ENCODE results near the gene CNGB1.
"Not testable (repeated sequence)": the region's sequence is repeated elsewhere in the genome, so short reads cannot be mapped to it uniquely, and the experiment has no call there.

CNGB1 gene

DNA sequence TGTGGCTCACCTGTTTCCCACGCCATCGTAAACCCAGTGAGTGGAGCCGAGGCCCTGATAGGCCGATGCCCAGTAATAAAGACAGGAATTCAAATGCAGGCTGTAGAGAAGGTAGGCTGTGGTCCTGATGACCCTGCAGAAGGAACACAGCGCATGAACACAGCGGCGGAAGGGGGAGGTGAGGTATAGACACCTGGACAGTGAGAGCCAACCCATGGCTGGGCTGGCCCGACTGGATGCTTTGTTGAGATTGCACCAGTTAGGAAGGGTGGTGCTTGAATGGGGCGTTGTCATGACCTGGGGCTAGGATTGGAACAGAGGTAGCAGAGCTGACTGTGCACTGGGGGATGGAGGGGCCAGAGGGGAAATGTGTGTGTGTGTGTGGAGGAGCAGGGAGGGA, 59.2 kb downstream of the CNGB1 start:
- DNase-seq (ENCODE audit: low read depth in 2 of 3, low spot score in 2 of 3), result no peak

DNA sequence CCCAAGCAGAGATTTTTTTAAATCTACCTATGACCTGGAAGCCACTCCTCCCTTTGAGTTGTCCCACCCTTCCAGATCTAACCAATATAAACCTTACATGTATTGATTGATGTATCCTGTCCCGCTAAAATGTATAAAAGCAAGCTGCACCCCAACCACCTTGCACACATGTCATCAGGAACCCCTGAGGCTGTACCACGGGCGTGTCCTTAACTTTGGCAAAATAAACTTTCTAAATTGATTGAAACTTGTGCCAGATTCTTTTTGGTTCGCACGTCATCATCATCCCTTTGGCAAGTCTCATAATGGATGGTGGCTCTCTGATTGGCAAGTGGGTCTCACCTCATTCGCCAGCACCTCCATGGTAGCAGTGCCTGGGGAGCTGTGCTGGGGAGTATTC, 60.2 kb downstream of the CNGB1 start:
- DNase-seq (ENCODE audit: low read depth in 2 of 3, low spot score in 2 of 3), result no peak

DNA sequence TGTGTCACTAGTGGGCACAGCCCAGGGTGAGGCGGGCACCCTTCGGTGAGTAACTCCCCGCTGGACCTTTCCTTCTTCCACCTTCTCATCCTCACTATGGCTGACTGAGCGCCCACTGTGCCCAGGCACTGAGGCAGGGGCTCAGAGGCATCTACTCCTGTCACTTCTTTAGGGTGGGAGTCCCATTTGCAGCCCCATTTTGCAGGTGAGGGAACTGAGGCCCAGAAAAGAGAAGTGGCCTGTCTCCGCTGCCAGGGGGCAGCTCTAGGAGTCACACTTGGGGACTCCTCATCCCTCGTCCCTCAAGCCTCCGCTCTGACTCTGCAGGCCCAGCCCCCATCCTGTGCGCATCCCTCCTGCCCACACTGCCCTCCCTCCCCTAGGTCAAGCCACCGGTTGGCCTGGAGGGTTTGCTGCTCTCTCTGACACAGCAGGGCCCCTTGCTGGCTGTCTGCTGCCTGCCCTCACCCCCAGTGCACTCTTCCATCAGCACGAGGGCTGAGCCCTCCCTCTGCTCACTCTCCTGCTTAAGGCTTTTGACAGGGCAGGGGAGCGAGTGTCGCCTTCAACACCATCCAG, 62.4 kb downstream of the CNGB1 start:
- DNase-seq (ENCODE audit: low read depth in 2 of 3, low spot score in 2 of 3), result no peak

DNA sequence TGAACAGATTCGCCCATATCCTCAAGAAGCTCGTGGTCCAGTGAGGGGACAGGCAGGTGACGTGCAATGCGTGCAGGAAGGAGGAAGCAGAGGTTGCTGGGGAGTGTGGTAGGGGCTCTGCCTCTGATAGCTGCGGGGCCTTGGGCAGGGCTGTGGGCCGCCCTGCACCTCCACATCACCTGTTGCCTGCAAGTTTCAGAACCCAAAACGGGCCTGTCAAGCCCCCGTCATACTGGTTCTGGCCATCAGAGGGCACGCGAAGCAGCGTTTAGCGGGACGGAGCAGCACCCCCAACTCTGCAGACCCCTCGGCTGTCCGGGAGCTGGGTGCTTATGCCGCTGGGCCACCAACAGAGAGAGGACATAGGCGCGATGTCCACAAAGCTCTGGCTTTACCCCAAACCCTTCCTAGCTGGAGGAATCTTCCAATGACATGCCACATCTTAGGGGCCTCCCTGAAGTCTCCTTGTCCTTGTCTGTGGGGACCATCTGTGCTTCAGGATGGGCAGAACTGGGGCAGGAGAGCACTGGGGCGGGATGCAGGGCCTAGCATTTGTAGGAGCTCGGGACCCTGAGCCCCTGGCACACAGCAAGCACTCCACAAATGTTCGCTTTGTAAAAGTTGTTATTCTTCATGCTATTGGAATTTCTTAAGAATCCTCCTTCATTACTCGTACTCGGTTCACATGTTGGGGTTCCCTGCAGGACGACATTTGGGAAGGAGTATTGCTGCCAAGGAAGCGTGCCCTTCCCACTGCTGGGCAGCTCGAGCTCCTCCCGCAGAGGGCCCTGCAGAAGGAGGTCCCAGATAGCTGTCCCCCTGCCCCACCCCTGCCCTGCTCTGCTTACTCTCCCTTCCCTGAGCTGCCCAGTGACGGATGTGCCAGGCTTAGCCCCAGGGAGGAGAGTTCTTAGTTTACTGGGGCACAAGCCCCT, 64.3 kb downstream of the CNGB1 start:
- DNase-seq (ENCODE audit: low read depth in 2 of 3, low spot score in 2 of 3), result no peak

DNA sequence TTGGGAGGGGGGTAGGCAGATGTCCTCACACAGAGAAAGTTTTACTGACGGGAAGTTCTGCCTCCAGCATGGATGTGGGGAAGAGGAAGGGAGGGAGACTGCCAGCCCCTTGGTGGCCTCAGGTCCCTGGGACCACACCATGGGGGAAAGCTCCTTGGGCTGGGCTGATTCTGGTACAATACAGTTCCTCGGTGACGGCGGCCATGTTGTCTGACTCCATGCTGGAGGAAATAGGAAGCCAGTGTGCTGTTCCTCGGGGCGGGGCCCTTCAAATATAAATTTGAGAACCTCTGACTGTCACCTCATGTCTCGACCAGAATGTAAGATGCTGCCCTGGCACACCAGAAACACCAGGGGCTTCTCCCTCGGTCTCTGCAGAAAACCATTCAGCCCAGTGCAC, 66.8 kb downstream of the CNGB1 start:
- DNase-seq (ENCODE audit: low read depth in 2 of 3, low spot score in 2 of 3), result no peak

GRCh38 chr16:57903656-57904055, 67.3 kb downstream of the CNGB1 start:
- no peak for DNase-seq (ENCODE audit: low read depth in 2 of 3, low spot score in 2 of 3)

DNA sequence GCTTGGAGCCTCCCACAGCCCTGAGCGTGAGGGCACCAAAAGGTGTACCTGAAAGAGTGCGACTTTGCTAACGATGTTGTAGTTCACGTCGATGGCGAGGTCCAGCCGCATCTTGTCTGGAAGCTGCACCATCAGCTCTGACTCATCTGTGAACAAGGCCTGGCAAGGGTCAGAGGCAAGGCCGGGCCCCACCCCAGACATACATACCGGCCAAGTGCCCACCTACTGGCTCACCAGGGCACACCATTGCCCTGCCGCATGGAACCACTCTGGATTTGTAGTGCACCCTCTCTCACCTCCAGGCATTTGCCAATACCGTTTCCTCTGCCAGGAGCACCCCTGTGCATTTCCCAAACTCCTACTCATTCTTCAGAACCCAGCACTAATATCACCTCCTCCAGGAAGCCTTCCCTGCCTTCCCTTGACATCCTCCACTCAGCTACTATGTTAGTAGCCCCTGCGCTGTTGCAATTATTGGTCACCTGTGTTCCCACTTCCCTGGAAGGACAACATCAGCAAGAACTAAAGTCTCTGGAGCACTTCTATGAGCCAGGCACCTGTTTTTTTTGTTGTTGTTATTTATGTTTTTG, 69.4 kb downstream of the CNGB1 start:
- DNase-seq (ENCODE audit: low read depth in 2 of 3, low spot score in 2 of 3), result no peak

GRCh38 chr16:57900796-57901479, 70.0 kb downstream of the CNGB1 start:
- no peak for DNase-seq (ENCODE audit: low read depth in 2 of 3, low spot score in 2 of 3)

DNA sequence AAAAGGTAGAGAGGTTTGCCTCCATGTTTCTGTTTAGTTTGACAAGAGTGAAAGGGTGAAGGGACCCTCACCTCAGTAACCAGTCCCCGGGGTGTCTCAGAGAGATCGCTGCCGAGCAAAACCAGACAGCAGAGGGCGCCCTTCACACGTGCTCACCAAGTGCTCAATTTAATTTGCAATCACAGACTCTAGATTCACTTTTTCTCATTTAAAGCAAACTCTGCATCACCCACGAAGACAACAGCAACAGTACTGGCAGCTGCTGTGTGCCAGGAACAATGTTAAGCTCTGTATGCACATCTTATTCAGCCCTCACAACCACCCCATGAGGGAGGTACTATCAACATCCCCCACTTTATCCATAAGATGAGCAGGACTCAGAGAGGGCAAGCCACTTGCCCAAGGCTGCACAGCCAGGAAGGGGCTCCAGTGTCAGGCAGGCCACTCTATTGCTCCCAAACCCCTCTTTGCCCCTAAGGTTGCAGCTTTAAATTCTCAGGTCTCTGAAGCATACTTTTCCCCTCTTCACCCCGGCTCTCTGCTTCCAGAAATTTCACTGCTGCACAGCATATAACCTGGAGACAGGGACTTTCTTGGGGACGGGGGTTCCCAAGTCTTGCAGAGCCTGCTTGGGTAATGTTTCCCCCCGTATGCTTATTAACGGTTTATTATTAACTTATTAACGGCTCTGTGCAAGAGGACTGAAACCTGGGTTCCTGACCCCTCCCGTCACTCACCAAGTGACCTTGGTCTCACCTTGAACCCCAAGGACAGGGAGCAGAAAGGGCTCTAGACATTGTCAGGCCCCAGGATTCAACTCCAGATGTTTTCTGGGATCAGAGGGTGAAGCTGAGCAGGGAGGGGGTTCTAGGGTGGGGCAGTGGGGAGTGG, 70.9 kb downstream of the CNGB1 start:
- peak; percentile 15 to 70 (median 45) for DNase-seq (ENCODE audit: low read depth in 2 of 3, low spot score in 2 of 3)

- DNase-seq (ENCODE audit: low read depth in 2 of 3, low spot score in 2 of 3), result no peak
Observed at GRCh38 chr16:57898961-57899360, 72.0 kb downstream of the CNGB1 start.

DNA sequence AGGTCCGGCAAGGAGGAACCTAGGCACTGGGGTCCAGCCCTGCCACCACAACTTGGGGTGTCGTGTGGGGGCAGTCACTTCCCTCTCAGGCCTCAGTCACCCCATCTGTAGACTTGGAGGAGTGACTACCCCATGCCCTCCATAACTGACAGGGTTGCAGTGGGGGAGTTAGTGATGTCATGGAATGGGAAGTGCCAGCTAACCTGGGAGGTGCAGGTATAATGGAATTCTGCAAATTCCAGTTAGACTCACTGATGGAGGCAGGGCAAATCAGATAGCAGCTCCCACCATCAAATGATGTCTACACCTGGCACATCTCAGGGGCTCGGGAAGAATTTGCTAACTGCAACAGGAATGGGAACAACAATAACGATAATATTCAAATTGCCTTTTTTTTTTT, 72.9 kb downstream of the CNGB1 start:
- DNase-seq (ENCODE audit: low read depth in 2 of 3, low spot score in 2 of 3), result no peak

- no peak for DNase-seq (ENCODE audit: low read depth in 2 of 3, low spot score in 2 of 3)
Observed at GRCh38 chr16:57897053-57897784, 73.7 kb downstream of the CNGB1 start.

DNA sequence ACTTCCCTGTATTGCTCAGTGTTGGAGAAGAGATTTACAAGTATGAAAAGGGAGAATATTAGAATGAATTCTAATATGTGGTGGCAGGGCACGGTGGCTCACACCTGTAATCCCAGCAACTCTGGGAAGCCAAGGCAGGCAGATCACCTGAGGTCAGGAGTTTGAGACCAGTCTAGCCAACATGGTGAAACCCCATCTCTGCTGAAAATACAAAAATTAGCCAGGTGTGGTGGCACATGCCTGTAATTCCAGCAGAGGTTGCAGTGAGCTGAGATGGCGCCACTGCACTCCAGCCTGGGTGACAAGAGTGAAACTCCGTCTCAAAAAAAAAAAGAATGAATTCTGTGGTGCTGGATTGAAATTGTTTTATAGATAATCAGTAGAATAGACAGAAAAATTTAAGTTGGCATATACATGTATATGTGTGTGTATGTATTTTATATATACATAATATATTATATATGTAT, 75.8 kb downstream of the CNGB1 start:
- DNase-seq (ENCODE audit: low read depth in 2 of 3, low spot score in 2 of 3), result not testable (repeated sequence)

DNA sequence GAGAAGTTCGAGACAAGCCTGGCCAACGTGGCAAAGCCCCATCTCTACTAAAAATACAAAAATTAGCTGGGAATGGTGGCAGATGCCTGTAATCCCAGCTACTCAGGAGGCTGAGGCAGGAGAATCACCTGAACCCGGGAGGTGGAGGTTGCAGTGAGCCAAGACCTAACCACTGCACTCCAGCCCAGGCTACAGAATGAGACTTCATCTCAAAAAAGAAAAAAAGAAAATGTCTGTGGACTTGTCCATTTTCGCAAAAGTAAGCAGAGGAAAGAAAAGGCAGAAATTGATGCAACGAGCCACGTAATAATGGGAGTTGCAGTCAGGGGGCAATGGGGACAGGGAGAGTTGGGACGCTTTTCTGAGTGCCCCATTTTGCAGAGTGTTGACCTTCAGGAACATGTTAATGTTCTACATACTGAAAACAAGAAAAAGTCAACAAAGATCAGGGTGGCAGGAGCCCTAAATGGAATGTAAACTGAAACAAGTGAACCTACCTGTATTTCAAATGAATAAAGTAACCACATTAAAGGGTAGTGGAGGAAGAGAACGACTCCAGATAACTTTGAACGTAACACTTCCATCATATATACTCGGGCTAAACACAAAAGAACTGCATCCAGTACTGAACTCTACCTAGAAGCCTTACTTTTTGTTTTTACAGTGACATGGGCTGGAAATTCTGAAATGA, 76.4 kb downstream of the CNGB1 start:
- no peak for DNase-seq (ENCODE audit: low read depth in 2 of 3, low spot score in 2 of 3)

GRCh38 chr16:57893559-57894389, 77.2 kb downstream of the CNGB1 start:
- DNase-seq (ENCODE audit: low read depth in 2 of 3, low spot score in 2 of 3), result no peak

DNA sequence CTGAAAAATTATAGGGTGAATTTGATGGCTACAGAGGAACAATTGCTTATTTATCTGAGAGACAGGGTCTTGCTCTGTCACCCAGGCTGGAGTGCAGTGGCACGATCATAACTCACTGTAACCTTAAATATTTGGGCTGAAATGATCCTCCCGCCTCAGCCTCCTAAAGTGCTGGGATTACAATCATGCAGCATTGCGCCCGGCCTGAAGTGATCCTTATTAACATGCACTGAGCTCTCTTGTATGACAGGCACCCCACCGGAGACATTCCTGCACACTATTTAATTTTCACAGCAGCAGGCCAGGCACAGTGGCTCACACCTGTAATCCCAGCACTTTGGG, 77.7 kb downstream of the CNGB1 start:
- no peak for DNase-seq (ENCODE audit: low read depth in 2 of 3, low spot score in 2 of 3)

DNA sequence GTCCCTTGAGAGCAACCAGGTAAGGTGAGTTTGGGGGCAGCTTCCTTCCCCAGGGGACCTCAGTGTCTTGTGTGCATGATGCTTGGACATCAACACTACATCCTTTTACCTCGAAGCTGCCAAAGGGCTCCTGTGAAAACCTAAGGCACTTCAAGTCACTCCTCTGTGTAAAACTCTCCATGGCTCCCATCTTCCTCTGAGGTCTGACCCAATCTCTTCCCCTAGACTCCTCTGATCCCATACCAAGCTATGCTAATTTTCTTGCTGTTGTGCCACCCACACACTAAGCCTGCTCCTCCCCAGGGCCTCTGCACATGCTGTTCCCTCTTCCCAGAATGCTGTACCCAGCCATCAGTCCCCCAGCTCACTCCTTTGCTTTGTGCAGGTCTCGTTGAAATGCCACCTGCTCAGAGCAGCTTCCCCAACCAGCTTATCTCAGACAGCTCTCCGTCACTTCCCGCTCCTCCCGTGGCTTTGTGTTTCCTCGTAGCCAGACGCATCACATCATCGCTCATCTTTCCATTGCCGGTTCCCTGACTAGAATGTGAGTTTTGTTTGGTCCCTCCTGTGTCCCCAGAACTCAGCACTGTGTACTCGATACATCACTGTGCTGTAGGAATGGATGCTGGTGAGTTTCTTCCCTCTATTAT, 78.4 kb downstream of the CNGB1 start:
- no peak for DNase-seq (ENCODE audit: low read depth in 2 of 3, low spot score in 2 of 3)

DNA sequence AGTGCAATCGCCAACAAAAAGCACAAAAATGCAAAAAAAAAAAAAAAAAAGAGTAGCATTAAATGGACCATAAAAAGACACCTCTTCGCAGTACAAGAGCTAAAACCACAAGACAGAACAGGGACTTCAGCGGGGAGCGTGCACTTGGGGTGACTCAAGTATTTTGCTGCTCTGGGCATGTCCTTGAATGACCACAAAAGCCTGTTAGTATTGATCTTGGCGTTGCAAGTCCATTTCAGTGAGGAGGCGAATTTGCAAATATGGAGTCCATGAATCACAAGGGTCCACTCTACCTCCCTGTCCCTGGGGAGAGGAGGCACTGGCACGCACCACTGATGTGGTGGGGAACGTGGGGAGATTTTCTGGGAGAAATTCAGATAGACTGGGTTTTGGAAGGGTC, 78.9 kb downstream of the CNGB1 start:
- no peak for DNase-seq (ENCODE audit: low read depth in 2 of 3, low spot score in 2 of 3)
